ENCODE data around the gene GARIN5A. TPM values are rescaled to one million over a fixed set of nuclear protein-coding genes. Genes with fewer than 3 reads are reported as not detected.

The GARIN5A gene
- polyA plus RNA-seq, 1 of the 3 experiments (the other 2 are of a cell fraction): 1.3 TPM

DNA sequence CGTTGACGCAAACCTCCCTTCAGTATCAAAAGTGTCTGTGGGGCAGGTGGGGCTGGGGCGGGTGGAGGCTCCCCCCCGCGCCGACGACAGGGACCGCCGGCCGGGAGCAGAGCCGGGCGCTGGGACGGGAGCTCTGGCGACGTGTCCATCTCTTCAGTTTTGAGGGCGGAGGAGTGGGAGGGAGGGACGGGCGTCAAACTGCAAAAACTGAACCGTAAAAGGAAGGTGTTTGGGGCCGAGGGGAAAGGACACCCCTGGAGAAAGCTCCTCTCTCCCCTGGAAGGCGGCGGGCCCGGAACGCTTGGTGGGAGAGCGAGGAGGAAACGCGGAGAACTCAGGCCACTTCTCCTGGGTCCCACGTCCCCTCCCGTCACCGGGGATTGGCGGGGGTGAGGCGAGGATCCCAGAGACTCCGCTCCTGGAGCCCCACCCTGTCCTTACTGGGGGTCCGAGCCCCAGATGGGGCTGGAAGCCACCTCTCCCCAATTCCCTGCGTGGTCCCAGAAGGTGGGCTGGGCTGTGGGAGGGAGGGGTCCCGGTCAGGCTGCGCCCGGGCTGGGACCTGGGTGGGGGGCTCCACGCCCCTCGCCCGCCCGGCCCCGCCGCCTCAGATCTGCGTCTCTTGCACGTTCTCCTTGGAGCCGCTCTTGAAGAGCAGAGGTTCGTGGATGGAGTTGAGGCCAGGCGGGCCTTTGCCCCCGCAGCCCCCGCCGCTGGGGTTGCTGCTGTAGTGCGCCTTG lies 40.5 kb upstream of the GARIN5A start:
- H2AFZ ChIP-seq (ENCODE audit: low read depth): no peak overlapping the region
- H3K27ac ChIP-seq (ENCODE audit: low read depth in 2 of 2, low read length in 1 of 2): no peak overlapping the region
- H3K9ac ChIP-seq: no peak overlapping the region
- DNase-seq: peak; percentile 25
- H3F3A ChIP-seq (replicated peaks; ENCODE audit: insufficient read depth): no peaks in the 10 kb centered on the region
- no peak overlapping the region for H3K4me3 ChIP-seq (ENCODE audit: low read depth in 2 of 2, low read length in 1 of 2)
- H3K9me2 ChIP-seq: no peaks in the 10 kb centered on the region
- ChIA-PET CTCF (interaction anchor here (2.4 to 2.7 kb wide), 2 partner anchors 21 to 39 kb away, joined by 13 to 14 read pairs; no protein-coding TSS in a partner anchor), POLR2A (no interaction called here)
- no peaks in the 10 kb centered on the region for H3K36me3 ChIP-seq (replicated peaks in 1 of 2; ENCODE audit: control insufficient read depth in 1 of 2, insufficient read depth in 2 of 2, low read length in 1 of 2)
- H3K4me2 ChIP-seq: no peak overlapping the region
- no peaks in the 10 kb centered on the region for H4K20me1 ChIP-seq (ENCODE audit: insufficient read depth)
- TF ChIP-seq, protein P1, sequence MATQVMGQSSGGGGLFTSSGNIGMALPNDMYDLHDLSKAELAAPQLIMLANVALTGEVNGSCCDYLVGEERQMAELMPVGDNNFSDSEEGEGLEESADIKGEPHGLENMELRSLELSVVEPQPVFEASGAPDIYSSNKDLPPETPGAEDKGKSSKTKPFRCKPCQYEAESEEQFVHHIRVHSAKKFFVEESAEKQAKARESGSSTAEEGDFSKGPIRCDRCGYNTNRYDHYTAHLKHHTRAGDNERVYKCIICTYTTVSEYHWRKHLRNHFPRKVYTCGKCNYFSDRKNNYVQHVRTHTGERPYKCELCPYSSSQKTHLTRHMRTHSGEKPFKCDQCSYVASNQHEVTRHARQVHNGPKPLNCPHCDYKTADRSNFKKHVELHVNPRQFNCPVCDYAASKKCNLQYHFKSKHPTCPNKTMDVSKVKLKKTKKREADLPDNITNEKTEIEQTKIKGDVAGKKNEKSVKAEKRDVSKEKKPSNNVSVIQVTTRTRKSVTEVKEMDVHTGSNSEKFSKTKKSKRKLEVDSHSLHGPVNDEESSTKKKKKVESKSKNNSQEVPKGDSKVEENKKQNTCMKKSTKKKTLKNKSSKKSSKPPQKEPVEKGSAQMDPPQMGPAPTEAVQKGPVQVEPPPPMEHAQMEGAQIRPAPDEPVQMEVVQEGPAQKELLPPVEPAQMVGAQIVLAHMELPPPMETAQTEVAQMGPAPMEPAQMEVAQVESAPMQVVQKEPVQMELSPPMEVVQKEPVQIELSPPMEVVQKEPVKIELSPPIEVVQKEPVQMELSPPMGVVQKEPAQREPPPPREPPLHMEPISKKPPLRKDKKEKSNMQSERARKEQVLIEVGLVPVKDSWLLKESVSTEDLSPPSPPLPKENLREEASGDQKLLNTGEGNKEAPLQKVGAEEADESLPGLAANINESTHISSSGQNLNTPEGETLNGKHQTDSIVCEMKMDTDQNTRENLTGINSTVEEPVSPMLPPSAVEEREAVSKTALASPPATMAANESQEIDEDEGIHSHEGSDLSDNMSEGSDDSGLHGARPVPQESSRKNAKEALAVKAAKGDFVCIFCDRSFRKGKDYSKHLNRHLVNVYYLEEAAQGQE (IDR thresholded peaks at IDR 0.05; ENCODE audit: low read depth, low read length): no peak
- no peak for TF ChIP-seq RAD21 (IDR thresholded peaks at IDR 0.05; ENCODE audit: low read length)
- TF ChIP-seq, protein P2, sequence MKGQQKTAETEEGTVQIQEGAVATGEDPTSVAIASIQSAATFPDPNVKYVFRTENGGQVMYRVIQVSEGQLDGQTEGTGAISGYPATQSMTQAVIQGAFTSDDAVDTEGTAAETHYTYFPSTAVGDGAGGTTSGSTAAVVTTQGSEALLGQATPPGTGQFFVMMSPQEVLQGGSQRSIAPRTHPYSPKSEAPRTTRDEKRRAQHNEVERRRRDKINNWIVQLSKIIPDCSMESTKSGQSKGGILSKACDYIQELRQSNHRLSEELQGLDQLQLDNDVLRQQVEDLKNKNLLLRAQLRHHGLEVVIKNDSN (IDR thresholded peaks at IDR 0.05; ENCODE audit: borderline replicate concordance, low read depth): no peak
- no peak for TF ChIP-seq NFIC (IDR thresholded peaks at IDR 0.05; ENCODE audit: borderline replicate concordance)
- TF ChIP-seq FOXJ3 (CRISPR knock-in tag; IDR thresholded peaks at IDR 0.05): no peak
- TF ChIP-seq, protein P3, sequence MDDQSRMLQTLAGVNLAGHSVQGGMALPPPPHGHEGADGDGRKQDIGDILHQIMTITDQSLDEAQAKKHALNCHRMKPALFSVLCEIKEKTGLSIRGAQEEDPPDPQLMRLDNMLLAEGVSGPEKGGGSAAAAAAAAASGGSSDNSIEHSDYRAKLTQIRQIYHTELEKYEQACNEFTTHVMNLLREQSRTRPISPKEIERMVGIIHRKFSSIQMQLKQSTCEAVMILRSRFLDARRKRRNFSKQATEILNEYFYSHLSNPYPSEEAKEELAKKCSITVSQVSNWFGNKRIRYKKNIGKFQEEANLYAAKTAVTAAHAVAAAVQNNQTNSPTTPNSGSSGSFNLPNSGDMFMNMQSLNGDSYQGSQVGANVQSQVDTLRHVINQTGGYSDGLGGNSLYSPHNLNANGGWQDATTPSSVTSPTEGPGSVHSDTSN (IDR thresholded peaks at IDR 0.05): no peak
- TF ChIP-seq ELF1 (IDR thresholded peaks at IDR 0.05): no peak
- TF ChIP-seq RXRA (IDR thresholded peaks at IDR 0.05; ENCODE audit: borderline replicate concordance, low read depth): no peak
- TF ChIP-seq FOSL2 (IDR thresholded peaks at IDR 0.05; ENCODE audit: borderline replicate concordance, low read depth): no peak
- no peak for TF ChIP-seq TAF1 (IDR thresholded peaks at IDR 0.05; ENCODE audit: borderline replicate concordance, low read depth, low read length)
- TF ChIP-seq EZH2phosphoT487 (IDR thresholded peaks at IDR 0.05; ENCODE audit: borderline replicate concordance, low read depth): no peak
- no peak for TF ChIP-seq NRF1 (IDR thresholded peaks at IDR 0.05; ENCODE audit: low read depth, low read length)
- no peak for TF ChIP-seq RCOR1 (IDR thresholded peaks at IDR 0.05; ENCODE audit: low read length)
- TF ChIP-seq YY1 (IDR thresholded peaks at IDR 0.05; ENCODE audit: low read depth): no peak
- no peak for TF ChIP-seq EP300 (IDR thresholded peaks at IDR 0.05; ENCODE audit: borderline replicate concordance in 1 of 2, low read depth in 1 of 2, low read length in 1 of 2)
- TF ChIP-seq GATA2 (CRISPR knock-in tag; IDR thresholded peaks at IDR 0.05): no peak
- no peak for TF ChIP-seq SIN3A (IDR thresholded peaks at IDR 0.05; ENCODE audit: borderline replicate concordance, low read depth, low read length)
- H3K27me3 ChIP-seq (ENCODE audit: insufficient read depth): no peaks in the 10 kb centered on the region
- WGBS (ENCODE audit: low lambda C conversion rate): 80% methylated on average over 33 of the region's 53 CpGs
- H3K9me3 ChIP-seq: no peaks in the 10 kb centered on the region
- peaks cover 0 to 32% of the 10 kb centered on the region in 2 experiments; a peak in 1 of 4 replicates for H3K4me1 ChIP-seq (ENCODE audit: control insufficient read depth in 1 of 2, insufficient read depth in 2 of 2, low read depth in 1 of 2, low read length in 1 of 2)
- H3K79me2 ChIP-seq (ENCODE audit: insufficient read depth): no peaks in the 10 kb centered on the region

All from SK-N-SH (cell line).